Measurements from ENCODE around the gene TSPAN10. TPM values are rescaled to one million over a fixed set of nuclear protein-coding genes. Genes with fewer than 3 reads are reported as not detected.
"Not testable (repeated sequence)": the region's sequence is repeated elsewhere in the genome, so short reads cannot be mapped to it uniquely, and the experiment has no call there.

Gene TSPAN10
- total RNA-seq, 1 donor from 2014 or later, result 1.0 TPM

DNA sequence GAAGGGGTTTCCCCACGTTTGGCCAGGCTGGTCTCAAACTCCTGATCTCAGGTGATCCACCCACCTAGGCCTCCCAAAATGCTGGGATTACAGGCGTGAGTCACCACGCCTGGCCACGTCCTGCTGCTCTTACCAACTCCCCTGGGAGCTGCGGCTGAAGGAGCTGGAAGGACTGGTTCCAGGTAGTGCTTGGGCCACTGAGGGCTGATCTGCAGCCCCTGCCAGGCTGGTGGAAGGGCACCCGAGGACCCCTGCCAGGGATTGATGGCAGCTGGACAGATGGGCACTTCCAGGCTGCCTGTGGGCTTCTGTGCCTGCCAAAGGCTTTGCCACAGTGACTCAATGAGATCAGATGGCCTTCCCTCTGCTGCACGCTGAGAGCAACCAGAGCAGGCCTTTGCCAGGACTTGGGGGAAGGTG is 27.1 kb downstream of the TSPAN10 start:
- no peak for DNase-seq

DNA sequence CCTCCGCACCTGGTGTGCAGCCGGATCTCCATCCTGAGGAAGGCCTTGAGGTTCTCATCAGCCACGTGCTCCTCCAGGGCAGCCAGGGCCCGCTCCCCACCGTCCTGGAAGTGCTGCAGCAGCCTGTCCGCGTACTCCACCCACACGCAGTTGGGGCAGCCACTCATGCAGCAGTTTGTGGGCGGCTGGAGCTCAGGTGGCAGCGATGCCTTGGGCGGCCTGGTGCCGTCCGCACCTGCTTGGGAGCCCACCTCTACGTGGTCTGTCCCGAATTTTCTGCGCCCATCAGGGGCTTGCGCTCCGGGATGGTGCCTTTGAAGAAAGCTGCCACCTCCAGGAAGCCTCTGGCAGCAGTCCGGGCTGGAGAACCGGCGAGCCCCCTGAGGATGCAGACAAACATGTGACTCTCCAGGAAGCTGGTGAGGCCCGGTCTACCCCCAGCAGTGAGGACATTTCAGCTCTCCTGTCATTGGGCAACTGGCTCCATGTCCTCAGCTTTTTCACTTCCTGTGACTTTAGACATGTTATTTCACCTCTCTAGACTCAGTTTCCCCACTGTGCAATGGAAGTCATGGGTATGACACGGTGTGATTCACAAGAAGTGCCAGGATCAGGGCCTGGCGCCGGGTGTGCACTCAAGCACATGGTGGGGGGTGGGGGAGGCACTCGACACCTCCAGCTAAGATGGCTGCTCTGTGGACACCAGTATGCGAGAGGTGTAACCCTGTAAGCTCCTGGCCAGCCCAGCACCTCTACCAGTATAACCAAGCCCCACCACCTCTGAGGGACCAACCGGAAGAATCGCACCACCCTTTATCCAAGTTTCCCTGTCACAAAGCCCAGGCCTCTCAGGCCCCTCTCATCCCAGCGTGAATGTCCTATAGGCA is 28.5 kb downstream of the TSPAN10 start:
- DNase-seq, result no peak

DNA sequence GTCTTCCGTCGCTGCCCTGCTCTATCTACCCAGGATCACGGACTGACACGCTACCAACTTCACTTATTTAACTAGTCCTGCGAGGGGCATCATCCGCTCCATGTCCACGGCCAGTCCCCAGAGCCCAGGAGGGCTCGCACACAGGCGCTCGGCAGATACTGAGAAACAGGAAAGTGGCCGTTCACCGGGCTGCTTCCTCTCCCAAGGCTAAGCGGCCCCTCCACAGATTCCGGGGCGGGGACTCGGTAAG is 29.0 kb downstream of the TSPAN10 start:
- DNase-seq, result no peak

DNA sequence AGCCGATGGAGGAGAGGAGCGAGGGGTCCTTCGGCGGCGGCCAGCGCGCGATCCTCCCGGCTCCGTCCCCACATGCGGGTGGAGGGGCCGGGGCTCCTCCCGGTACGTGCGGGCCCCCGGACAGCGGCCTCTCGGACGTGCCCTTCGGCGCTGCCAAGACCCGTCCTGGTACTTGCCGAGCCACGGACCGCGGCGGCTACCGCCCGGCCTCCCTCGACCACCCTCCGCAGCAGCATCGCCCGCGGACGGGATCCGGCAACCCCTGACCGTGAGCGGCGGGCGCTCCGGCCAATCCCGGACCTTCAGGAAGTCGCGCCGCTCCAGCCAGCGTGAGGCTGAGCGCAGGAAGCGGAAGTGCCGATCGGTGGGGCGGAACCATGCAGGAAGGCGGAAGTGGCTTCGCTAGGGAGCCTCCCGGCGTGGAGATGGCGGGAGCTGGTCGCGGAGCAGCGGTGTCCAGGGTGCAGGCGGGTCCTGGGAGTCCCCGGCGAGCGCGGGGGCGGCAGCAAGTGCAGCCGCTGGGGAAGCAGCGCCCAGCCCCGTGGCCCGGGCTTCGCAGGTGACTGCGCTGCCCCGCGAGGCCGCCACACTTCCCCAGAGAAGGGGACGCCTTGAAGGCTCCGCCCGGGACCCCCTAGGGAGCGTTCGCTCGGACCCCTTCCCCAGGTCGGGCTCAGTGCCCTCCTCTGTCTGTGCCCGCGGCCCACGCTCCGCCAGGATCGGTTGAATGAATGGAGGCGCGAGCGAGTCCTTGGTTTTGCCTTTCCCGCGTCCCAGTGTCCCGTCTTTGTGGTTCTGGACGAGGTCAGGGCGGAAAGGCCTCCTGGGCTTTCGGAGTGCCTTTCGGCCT is 29.6 kb downstream of the TSPAN10 start, which contains the start of the genes CCDC137 and OXLD1:
TSS of gene CCDC137 (plus strand) at position 396 of the 850 bp plus-strand sequence. CDS start at position 426, 30 bp downstream.
TSS of gene OXLD1 (minus strand) at position 264 of the 850 bp plus-strand sequence. CDS start at position 236, 28 bp downstream.
- peak; percentile 98 for DNase-seq

DNA sequence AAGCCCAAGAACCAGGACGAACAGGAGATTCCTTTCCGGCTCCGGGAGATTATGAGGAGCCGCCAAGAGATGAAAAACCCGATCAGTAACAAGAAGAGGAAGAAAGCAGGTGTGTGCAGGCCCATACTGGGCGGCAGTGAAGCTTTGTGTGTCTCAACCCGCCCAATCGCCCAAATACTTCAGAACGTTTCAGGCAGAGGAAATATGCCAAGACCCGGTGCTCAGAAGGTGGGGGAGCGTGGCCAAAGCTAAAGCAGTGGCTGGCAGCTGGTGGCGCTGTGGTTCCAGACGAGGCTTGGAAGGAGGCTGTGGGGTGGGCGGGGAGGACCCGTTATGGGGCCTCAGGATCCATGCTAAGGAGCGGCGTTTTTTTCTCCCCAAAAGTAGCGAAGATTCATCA is 30.8 kb downstream of the TSPAN10 start:
- no peak for DNase-seq

DNA sequence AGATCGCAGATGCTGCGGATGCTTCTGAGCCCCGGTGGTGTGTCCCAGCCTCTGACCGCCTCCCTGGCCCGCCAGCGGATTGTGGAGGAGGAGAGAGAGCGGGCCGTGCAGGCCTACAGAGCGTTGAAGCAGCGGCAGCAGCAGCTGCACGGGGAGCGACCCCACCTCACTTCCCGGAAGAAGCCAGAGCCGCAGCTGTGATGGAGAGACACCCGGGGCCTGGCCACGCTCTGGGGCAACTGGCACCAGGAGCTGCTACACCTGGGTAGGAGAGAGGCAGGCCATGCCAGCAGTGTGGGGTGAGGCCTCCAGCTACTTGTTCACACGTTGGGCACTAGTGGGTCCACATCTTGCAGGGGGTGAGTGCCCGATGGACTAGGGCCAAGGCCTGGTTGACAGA is 35.5 kb downstream of the TSPAN10 start:
- no peak for DNase-seq

DNA sequence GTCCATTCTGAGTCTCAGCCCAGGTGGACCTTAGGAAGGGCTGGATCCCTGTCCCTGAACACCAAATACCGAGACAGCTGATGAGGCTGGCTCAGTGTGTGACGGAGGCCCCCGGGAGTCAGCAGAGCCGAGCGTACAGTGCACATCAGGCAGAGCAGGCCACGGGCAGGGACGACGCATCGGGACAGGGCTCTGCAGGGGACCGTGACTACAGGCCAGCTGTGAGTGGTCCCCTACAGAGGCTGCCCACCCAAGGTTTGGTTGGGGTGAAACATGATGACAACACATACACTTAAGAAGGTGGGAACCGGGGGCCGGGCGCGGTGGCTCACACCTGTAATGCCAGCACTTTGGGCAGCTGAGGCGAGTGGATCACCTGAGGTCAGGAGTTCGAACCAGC is 36.0 kb downstream of the TSPAN10 start:
- no peak for DNase-seq

DNA sequence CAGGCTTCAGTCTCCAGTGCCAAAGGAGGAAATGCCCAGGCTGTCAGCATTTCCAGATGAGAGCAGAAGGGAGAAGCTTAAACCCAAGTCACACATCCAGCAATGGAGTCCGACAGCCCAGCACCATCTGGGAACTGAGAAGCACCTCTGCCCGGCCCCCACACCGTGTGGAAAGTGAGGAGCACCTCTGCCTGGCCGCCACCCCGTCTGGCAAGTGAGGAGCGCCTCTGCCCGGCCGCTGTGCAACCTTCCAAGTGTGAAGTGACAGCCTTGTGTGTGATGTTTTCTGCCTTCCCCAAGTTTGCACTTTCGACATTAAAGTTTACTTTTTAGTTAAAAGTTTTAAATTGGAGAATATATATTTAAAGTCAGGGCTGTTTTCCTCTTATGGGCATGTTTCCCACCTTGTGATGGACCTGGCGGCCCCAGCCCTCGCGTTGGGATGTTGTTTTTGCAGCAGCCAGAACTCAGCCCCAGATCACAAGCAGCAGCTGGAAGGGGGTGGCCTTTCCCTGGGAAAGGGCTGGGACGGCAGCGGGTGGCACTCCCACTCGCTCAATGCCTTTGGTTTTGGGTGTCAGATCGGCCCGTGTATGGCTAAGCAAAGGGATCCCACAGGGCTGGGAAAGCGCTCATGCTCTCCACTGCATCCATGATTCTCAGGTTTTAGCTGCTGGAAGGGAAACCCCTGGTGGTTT is 36.7 kb downstream of the TSPAN10 start:
- no peak for DNase-seq

DNA sequence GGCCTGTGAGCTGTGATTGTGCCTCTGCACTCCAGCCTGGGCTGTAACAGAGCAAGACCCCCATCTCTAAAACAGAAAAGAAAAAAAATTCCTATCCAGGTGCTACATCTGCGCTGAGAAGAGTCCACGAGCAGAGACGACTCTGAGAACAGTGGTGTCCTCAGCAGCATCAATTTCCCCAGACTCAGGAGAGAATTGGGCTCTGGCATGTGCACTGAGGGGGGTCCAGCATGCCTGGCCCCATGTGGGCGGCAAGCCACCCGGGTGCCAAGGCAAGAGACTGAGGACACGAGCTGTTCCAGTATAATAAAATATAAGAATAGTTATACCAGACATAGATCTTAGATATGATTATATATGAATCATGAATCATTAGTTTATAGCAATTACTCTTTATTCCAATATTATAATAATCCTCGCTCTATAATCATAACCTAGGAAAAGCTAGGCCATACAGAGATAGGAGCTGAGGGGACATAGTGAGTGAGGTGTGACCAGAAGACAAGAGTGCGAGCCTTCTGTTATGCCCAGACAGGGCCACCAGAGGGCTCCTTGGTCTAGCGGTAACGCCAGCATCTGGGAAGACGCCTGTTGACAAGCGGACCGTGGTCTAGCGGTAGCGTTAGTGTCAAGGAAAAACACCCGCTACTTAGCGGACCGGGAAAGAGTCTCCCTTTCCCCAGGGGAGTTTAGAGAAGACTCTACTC is 38.7 kb downstream of the TSPAN10 start:
- DNase-seq, result not testable (repeated sequence)

DNA sequence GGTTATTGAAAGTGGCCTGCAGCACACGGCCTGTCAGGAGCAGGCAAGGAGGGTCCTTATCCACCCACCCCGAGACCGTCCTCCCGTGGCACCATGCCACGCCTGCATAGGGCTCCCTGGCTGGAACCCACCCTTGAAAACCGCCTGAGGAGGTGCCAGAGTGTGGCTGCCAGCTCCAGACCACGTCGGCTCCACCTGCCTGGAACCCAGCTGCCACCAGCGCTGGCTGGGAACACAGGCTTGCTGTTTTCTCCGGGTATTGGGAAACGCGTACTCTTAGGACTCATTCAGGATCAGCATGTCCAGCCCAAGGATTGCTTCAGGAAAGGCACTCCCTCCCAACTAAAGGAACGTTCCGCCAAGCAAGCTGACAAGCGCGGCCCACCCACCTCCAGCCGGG is 39.9 kb downstream of the TSPAN10 start:
- no peak for DNase-seq

DNA sequence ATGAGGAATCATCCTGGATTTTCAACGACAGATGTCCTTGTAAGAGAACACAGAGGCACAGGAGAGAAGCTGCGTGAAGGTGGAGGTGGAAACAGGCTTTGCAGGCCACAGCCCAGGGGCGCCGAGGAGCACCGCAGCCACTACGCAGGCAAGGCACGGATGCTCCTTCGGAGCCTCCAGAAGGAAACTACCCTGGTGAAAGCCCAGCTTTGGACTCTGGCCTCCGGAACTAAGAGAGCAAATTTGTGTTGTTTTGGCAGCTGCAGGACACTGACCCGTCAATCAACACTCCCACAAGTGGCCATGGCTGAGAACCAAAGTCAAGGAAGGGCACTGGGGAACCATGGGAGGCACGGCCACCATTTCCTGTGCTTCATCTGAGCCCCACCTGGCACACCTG is 43.2 kb downstream of the TSPAN10 start:
- no peak for DNase-seq

DNA sequence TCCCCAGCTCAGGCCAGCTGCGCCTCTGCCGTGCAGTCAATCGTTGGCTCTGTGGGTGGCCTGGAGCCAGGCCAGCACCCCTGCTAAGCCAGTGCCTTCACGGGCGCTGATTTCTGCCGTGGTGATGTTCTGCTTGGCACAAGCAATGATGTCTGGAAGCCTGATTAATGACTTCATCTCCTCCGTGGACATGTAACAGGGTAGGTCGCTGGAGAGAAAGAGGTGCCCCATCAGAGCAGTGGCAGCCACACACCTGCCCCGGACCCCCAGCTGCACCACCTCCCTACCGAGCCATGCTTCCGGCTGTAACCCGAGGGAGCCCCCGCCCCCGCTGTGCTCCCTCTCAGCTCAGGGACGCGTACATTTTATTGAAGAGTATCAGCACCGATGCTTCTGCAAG is 44.7 kb downstream of the TSPAN10 start:
- no peak for DNase-seq

DNA sequence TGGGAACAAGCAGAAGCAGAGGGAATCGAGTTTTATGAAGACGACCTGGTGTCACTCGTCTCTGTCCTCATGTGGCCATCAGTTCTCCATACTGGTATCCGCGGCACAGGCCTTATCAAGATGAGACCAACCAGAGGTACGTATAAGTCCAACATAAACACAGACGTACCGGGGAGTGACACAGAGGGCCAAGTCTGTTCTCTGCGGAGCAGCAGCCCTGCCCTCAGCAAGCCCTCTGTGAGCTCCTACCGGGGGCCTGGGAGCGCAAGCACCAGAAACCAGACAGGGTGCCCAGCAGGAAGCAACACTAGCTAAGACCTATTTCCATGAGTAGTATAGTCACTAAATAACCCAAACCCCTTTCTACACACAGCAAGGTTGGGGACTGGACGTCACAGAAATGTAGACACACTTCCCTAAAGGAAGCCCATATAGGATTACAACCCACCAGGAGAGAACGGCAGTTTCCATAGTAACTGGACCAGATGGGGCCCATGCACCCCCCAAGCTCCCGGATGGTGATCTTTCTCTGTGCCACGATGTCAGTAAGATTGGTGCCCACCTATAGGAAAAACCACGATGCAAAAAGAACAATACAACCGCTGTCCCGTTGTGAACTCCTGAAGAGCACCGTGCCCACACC is 45.7 kb downstream of the TSPAN10 start:
- no peak for DNase-seq

DNA sequence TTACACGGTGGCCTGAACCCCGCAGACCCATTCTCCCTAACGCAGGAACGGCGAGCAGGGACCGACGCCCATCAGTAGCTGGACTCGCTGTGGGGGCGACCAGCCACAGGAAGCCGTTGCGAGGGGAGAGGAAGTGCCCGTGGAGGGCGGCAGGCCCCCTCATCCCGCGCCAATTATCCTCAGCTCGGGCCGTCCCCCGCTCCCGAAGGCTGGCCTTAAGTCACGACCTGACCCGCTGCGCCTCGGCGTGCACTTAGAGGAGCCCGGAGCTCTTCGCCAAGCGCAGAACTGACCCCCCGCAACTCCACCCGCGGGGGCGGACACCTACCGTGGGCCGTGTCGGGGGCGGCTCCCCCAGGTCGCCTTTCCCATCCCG is 46.2 kb downstream of the TSPAN10 start:
- peak; percentile 28 for DNase-seq

DNA sequence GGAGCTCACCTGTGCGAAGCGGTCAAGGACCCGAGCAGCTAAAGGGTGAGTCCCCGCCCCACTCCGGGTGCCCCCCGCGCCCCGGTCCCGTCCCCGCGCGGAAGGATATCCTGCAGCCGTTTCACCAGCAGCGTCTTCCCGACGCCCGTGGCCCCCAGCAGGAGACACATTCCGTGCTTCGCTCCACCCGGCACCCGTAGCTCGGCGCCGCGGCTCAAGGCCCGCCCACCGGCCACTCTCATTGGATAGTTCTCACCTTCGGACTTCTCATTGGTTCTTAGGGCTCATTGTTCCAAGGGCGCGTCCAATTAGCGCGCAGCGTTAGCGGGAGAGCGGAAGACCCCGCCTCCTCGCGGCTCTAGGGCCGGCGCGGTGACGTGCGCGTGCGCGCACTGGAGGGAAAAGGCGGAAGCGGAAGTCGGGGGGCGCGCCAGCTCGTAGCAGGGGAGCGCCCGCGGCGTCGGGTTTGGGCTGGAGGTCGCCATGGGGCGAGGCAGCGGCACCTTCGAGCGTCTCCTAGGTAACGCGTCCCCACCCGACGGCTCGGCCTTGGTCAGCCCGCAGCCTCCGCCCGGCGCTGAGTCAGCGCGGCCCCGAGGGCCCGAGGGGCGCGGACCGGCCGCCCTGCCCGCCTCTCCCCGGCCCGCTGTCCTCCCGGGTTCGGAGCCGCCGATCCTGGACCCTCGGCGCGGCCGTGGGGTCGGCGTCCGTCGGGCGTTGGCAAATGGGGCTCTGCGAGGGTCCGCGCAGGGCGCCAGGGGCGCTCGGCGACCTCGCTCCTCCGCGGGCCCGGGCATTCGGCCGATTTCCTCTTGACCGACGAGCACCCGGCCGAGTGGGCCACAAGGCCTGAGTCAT is 46.8 kb downstream of the TSPAN10 start, which contains the start of the genes ARL16 and HGS:
TSS of gene ARL16 (minus strand) at position 214 of the 858 bp plus-strand sequence. CDS start at position 170, 44 bp downstream.
TSS of gene HGS (plus strand) at position 428 of the 858 bp plus-strand sequence. CDS start at position 484, 56 bp downstream.
- peak; percentile 99 for DNase-seq

DNA sequence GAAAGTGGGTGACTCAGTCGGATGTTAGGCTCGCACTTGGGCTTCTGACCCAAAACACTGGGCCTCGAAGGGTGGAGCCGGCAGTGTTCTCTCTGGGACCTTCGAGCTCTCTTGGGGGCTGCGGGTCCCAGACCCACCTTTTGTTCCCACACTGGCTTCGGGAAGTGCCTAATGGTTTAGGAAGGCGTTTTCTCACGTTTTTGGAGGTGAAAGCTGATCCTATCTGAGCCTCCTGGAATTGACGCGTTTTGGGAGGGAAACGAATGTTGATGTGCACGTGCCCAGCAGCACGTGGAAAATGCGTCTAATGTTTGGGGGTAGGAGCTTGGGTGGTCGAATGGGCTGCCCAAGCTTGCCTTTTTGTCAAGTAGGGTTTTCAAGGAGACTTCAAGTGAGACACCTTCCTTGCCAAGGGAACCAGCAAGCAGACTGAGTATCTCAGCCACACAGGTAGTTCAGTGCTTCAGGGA is 47.5 kb downstream of the TSPAN10 start:
- no peak for DNase-seq

DNA sequence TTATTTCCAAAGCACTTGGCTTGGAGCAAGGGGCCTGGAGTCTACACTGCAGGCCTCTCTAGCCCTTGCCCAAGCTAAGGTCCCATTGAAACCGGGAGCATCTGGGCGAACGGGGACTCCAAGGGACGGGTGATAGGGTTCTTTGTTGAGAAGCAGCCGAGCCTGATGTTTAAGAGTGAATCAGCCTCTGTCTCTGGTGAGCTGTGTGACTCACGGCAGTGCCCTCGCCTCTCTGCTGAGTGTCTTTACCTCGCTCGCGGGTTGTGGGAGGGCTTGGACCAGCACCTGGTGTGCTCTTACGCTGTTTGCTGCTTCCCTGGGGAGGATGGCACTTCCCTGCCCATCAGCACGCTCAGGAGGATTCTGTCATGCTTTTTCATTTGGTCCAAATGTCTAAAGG is 48.1 kb downstream of the TSPAN10 start:
- DNase-seq, result no peak

DNA sequence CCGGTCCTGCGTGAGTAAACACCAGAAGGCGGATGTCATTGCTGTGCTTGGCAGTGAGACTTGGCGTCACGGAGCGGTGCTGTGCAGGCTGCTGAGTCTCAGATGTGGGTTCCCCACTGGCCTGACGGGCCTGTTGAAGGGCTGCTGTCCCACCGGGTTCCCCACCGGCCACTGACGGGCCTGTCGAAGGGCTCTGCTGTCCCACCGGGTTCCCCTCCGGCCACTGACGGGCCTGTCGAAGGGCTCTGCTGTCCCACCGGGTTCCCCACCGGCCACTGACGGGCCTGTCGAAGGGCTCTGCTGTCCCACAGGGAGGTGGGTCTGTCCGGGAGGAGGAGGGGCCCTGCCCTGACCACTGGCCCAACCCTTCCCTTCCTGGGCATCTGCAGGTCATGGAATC is 49.6 kb downstream of the TSPAN10 start:
- DNase-seq, result no peak

DNA sequence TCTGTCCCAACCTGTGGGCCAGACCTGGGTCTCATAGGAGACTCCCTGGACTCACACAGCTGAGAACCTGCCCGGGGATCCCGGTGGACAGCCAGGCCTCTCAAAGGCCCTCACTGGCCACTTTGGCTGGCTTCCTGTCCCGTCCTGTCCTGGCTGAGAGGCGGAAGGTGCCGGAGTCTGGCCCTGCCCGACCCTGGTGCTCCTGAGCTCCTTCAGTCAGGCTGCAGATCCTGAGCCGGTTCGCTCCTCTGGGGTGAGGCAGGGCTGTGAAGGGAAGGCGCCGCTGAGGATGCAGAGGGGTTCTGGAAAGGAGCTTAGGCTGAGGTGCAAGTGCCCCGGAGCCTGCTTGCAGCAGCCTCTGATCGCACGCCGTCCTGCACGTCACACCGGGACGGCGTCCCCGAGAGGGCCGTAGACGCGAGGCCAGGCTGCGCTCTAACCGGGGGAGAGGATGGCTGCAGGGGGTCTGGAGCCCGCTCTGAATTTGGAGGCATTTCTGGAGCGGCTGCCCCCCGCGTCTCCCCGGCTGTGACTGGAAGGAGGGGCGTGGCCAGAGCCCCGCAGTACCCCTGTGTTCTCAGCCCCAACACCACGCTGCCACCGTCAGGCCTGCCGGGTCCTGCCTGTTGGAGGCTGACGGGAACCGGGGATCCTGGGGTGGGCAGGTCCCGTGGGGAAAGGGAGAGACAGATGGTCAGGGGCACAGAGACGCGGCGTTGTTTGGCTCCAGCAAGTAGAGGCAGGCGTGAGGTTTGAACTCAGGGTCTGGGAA is 51.0 kb downstream of the TSPAN10 start:
- no peak for DNase-seq
